Measurements from ENCODE around the gene FOXD1.

Gene FOXD1

DNA sequence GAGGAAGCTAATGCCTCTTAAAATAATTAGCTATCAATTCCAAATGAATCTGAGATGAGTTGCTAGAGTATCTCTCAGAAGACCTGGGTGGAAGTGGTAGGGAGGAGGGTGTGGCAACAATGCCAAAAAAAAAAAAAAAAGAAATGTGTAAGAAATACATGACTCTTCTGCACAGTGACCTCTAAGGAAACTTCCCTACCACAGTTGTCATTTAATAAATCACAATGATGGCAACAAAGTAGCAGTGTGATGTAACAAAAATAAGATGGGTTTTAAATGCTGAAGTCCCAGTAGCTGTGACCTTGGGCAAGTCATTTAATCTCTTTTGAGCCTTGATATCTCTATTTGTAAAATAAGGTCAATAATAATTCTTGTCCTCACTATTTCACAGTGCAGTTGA is 7.2 kb downstream of the FOXD1 start:
- no peaks in the 10 kb centered on the region for H3K4me1 ChIP-seq
- TF ChIP-seq Cebpa-rat (IDR thresholded peaks at IDR 0.05) = no peak
- H3K36me3 ChIP-seq = no peaks in the 10 kb centered on the region
- H3K27ac ChIP-seq = no peak overlapping the region
- peaks cover 100% of the 10 kb centered on the region for H3K27me3 ChIP-seq
- H3K9me3 ChIP-seq = peaks cover 25% of the 10 kb centered on the region
- no peak overlapping the region for H3K4me2 ChIP-seq
- H3K9ac ChIP-seq = no peak overlapping the region
- peaks cover 96% of the 10 kb centered on the region for H4K20me1 ChIP-seq
- H3K4me3 ChIP-seq = no peak overlapping the region

DNA sequence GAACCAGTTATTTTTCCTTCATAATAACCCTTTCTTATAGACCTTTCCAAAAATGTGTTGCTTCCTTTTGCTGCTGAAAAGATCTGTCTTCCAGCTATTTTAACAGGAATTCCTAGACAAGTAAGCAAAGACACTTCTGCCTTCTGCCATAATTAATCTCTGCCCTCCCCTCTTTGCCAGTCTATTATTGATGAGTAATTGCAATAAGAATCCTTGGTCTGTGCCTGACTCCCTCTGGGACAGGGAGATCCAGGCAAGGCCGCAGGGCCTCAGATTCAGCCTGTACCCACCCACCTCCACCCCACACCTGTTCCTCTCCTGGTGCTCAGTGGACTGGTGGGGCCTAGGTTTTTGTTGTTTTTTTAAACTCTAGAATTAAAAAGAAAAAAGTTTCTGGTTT is 8.3 kb downstream of the FOXD1 start:
- Histone ChIP-seq H3K9me3 (peaks cover 34% of the 10 kb centered on the region), H3K4me3 (no peak overlapping the region), H3K4me2 (no peak overlapping the region), H3K4me1 (no peaks in the 10 kb centered on the region), H3K9ac (no peak overlapping the region), H3K27me3 (peaks cover 100% of the 10 kb centered on the region), H4K20me1 (peaks cover 96% of the 10 kb centered on the region), H3K27ac (no peak overlapping the region), H3K36me3 (no peaks in the 10 kb centered on the region)
- no peak for TF ChIP-seq Cebpa-rat (IDR thresholded peaks at IDR 0.05)

DNA sequence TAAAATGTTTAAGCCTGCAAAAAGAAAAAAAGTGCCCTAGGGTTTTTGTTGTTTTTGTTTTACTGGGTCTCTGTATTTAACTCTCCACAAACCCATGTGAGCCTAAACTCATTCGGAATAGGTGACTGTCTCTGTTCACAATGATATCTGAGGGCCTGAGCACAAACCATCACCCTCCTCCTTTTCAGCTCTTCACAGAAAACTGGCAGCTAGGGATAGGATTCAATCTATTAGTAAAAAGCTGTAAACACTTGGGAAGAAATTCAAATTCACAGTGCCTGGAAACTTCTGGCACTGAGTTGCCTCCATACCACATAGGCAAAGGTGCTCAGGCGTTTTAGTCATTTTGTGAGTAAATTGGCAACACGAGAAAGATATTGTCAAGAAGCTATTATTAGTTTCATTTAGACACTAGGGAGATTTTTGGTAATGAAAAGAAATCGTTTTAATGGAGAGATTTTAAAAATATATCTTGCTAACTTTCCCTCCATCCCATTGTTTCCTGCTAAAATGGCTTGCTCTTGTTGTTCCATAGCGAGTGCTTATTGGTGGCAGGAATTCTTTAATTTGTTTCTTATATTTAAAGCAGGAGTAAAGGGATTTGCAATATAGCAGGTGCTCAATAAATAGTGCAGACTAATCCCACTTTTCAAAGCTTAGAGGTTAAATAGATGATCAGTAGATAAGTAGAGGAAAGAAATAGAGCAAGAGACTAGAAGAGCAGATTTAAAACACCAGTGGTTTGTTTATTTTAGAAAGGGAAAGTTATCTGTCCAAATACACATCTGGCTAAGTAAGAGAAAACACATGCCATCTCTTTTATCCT is 9.7 kb downstream of the FOXD1 start:
- Histone ChIP-seq H3K4me2 (no peak overlapping the region), H4K20me1 (peaks cover 91% of the 10 kb centered on the region), H3K9me3 (peaks cover 23% of the 10 kb centered on the region), H3K4me3 (no peak overlapping the region), H3K36me3 (no peaks in the 10 kb centered on the region), H3K27ac (no peak overlapping the region), H3K9ac (no peak overlapping the region), H3K27me3 (peaks cover 100% of the 10 kb centered on the region), H3K4me1 (no peaks in the 10 kb centered on the region)
- TF ChIP-seq Cebpa-rat (IDR thresholded peaks at IDR 0.05) = no peak

DNA sequence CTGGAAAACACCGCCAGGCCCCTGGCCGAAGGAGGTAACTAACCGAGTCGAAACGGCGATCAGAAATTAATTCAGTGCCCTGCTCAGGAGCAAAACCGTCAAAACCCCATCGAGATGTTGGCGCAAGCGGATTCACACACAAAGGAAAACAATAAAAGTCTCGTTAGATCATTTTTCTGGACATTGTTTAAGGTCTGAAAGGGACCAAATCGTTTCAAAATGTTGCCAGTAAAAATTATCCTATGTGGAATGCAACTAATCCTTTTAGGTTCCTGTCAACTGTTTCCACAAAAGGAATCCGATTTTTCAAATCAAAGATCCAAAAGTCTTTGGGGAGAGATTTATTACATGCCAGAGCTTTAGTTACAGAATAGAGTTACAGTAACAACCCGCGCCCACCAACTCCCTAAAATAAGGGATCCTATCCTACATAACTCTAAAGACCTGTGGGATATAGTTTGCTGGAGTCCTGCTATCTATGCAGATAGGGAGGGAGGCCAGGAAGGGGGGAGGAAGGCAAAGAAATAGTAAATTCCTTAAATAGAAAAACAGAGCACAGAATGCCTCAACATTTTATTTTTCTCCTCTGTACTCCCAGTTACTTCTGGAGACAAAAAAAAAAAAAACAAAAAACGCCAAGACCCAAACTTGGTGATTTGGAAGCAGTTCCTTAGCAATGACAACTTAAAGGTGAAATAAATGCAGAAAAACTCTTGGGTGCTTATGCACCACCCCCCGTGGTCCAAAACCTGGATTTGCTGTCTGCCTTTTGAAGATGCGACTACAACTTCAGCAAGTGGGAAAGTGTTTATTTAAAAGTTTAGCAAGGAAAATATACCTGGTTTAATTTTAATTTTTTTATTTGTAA is 10.6 kb downstream of the FOXD1 start:
- Histone ChIP-seq H3K4me3 (no peak overlapping the region; the same call in 1 of the 2 replicates), H3K9ac (no peak overlapping the region), H3K36me3 (no peaks in the 10 kb centered on the region), H3K4me2 (no peak overlapping the region), H3K27me3 (peaks cover 97% of the 10 kb centered on the region), H3K9me3 (peaks cover 21% of the 10 kb centered on the region), H3K27ac (no peak overlapping the region), H3K4me1 (no peaks in the 10 kb centered on the region), H4K20me1 (peaks cover 83% of the 10 kb centered on the region)
- TF ChIP-seq Cebpa-rat (IDR thresholded peaks at IDR 0.05) = no peak

DNA sequence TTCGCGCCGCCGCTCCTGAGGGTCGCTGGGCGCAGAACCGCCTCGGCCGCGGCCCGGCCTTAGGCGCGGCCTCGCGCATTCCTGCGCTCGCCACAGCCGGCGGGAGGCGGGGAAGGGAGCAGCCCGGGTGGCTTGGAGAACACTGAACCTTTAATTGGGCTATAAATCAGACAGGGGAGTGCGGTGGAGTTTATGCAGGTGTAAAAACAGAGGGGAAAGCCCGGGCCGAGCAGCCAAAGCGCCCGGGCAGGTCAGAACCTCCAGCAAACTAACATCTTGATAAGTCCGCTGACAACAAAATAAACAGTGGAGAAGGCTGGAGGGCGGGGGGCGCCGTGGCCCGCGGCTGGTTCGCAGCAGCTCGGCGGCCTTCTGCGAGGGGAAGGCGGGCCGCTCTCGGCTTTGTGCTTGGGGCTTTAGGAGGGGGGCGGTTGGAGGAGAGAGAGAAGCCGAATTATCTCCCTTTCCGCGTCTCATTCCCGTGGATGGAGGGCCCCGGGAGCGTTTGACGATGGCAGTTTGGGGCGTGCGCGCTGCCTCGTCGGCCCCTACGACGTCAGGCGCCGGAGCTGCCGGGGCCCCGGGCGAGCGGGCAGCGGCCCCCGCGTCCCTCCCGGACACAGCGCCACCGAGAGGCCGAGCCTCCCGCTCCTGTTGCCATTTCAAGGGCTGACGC is 11.3 kb downstream of the FOXD1 start:
- Histone ChIP-seq H3K4me3 (no peak overlapping the region; the same call in 1 of the 2 replicates), H3K9ac (no peak overlapping the region), H3K27me3 (peaks cover 93% of the 10 kb centered on the region)

DNA sequence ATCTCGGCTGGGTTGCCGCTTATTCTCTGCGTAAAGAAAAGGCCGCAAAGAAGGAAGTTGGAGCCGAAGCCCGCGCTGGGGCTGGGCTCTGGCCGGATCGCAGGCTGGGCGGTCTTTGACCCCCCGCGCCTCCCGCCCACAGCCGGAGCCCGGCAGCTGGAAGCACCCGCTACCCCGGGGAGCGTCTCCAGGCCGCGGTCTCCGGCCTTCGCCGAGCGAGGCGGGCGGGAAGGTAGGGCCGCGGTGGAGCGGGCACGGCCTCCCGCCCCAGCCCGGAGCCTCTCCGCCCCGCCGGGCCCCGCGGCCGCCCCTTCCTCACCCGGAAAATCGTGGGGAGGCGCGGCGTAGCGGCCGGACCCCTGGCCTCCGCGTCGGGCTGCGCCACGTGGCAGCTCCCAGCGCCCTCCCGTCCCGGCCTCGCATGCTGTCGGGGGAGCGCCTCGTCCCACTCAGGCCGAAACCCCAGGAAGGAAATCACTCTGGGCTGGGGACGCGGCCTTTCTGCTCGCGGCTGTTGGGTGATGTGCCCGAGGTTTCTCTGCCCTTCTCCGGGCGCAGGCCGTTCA is 12.0 kb downstream of the FOXD1 start:
- Histone ChIP-seq H4K20me1 (peaks cover 69% of the 10 kb centered on the region), H3K27ac (no peak overlapping the region), H3K9ac (no peak overlapping the region), H3K27me3 (peaks cover 90% of the 10 kb centered on the region), H3K4me1 (no peaks in the 10 kb centered on the region), H3K4me2 (no peak overlapping the region; the same call in 1 of the 2 replicates), H3K9me3 (peaks cover 21% of the 10 kb centered on the region), H3K4me3 (no peak overlapping the region), H3K36me3 (no peaks in the 10 kb centered on the region)
- TF ChIP-seq Cebpa-rat (IDR thresholded peaks at IDR 0.05) = no peak

More for the DNA sequence above, 11.3 kb downstream of the FOXD1 start:
- no peaks in the 10 kb centered on the region for H3K4me1 ChIP-seq
- peaks cover 21% of the 10 kb centered on the region for H3K9me3 ChIP-seq
- H3K27ac ChIP-seq = no peak overlapping the region
- TF ChIP-seq Cebpa-rat (IDR thresholded peaks at IDR 0.05) = no peak
- H4K20me1 ChIP-seq = peaks cover 75% of the 10 kb centered on the region
- no peak overlapping the region for H3K4me2 ChIP-seq
- no peaks in the 10 kb centered on the region for H3K36me3 ChIP-seq

DNA sequence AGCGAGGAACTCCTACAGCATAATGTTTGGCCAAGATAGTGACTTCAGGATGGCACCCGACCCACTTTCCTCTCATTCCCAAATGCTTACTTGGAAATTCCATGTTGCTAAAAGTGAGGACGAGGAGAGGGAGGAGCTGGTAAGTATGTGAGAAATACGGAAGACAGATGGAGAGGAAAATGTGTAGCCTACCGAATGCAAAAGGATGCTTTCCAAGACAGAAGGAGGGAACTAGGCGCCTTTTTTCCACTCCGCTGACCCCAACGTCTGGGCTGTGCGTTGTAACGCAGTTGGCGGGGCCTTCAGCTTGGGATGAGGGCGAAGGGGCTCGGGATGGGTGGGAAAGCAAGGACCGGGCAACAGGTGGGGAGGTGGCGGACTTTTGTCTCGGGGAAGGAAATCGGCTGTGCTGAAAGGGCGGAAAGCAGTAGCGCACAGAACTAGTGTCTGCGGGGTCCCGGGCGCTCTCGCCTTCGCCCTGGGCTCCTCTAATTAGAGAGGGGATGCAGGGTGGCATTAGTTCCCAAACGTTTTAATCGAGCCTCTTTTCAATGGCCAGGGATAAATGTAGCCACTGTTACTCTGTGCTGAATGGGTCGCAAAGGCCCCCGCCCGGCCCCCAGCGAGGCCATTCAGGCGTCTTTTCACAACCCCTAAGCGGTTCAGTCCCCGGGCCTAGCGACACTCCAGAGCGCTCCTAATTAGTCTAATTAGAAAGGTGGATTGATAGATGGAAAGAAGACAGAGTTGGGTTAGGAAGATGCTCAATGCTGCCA is 12.6 kb downstream of the FOXD1 start:
- Histone ChIP-seq H3K9ac (no peak overlapping the region), H3K36me3 (no peaks in the 10 kb centered on the region), H3K4me3 (no peak overlapping the region), H3K27ac (no peak overlapping the region), H3K4me2 (no peak overlapping the region), H3K4me1 (no peaks in the 10 kb centered on the region), H3K27me3 (peaks cover 84% of the 10 kb centered on the region), H4K20me1 (peaks cover 66% of the 10 kb centered on the region), H3K9me3 (peaks cover 21% of the 10 kb centered on the region)
- TF ChIP-seq Cebpa-rat (IDR thresholded peaks at IDR 0.05) = no peak

DNA sequence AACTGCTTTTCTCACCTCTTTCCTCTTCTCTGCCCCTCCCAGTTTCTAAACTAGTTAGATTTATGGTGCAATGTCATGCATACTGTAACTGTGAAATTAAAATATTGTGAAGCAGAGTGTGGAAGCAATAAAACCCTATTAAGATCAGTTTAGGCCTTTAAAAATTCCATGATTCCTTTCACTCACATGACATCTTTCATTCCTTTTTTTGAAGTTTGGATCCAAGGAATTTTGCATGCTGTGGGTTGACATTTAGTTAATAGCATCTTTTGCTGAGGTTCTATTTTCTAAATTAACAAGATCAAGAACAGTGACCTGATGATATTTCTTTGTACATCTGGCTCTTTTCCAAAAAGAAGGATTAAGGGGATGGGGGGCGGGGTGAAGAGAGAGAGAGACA is 13.7 kb downstream of the FOXD1 start:
- TF ChIP-seq Cebpa-rat (IDR thresholded peaks at IDR 0.05) = no peak
- Histone ChIP-seq H3K4me2 (no peak overlapping the region), H3K27me3 (peaks cover 73% of the 10 kb centered on the region), H3K36me3 (no peaks in the 10 kb centered on the region), H3K27ac (no peak overlapping the region), H3K9ac (no peak overlapping the region), H4K20me1 (peaks cover 55% of the 10 kb centered on the region), H3K4me3 (no peak overlapping the region), H3K4me1 (no peaks in the 10 kb centered on the region), H3K9me3 (peaks cover 21% of the 10 kb centered on the region)

DNA sequence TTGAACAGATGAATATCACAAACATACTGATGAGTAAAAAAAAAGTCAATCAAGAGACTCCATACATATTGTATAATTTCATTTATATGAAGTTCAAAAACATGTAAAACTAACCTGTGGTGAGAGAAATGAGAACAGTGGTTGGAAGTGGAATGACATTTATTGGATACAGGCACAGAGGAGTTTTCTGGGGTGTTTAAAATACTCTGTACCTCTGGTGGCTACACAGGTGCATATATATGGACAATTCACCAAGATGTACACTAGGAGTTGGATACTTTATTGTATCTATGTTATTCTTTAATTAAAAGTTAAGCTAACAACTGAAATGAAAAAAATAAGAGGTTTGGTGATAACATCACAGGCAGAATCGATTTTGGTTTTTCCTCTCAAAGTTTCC is 14.1 kb downstream of the FOXD1 start:
- Histone ChIP-seq H3K4me3 (no peak overlapping the region), H3K27ac (no peak overlapping the region), H4K20me1 (peaks cover 51% of the 10 kb centered on the region), H3K4me1 (no peaks in the 10 kb centered on the region), H3K27me3 (peaks cover 69% of the 10 kb centered on the region), H3K9ac (no peak overlapping the region), H3K4me2 (no peak overlapping the region), H3K36me3 (no peaks in the 10 kb centered on the region), H3K9me3 (peaks cover 21% of the 10 kb centered on the region)
- TF ChIP-seq Cebpa-rat (IDR thresholded peaks at IDR 0.05) = no peak

Data from BLaER1 (cell line).